HG03175 (cell line): Measurements from ENCODE around the gene DDX11.
A peak's percentile ranks its signal among the peaks of the same experiment; 100 is the strongest.
"Not testable (repeated sequence)": the region's sequence is repeated elsewhere in the genome, so short reads cannot be mapped to it uniquely, and the experiment has no call there.

Source experiments
- ATAC-seq: cut with Tn5 transposase; IDR thresholded peaks from one replicate; pipeline ENCODE4 v1.9.1; 2021; ENCODE audit warnings: mild to moderate bottlenecking, moderate library complexity; ENCODE audit not compliant: unreplicated experiment

DDX11 gene

GRCh38 chr12:31066196-31066595 lies 7.5 kb upstream of the DDX11 start:
- ATAC-seq, result not testable (repeated sequence)

- ATAC-seq, result not testable (repeated sequence)
Observed at GRCh38 chr12:31067656-31068055, 6.0 kb upstream of the DDX11 start.

- not testable (repeated sequence) for ATAC-seq
Observed at GRCh38 chr12:31070971-31071740, 2.5 kb upstream of the DDX11 start.

DNA sequence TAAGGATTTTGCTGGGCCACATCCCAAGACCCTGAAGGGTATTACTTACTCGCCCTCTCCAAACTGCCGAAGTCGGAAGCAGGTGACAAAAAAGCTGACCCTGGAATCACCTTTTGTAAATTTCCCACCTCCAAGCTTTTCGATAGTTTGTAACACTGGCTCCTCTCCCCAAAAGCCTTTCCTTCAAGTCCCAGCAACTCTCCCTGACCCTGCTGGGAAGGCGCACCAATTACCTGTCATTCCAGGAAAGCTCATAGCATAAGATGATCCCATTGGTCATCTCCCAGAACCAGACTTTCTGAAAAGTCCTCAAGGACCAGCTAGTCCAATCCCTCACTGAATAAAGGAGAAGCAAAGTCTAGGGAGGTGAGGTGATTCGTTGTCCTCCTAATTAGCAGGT lies 698 bp upstream of the DDX11 start:
- ATAC-seq, result not testable (repeated sequence)

DNA sequence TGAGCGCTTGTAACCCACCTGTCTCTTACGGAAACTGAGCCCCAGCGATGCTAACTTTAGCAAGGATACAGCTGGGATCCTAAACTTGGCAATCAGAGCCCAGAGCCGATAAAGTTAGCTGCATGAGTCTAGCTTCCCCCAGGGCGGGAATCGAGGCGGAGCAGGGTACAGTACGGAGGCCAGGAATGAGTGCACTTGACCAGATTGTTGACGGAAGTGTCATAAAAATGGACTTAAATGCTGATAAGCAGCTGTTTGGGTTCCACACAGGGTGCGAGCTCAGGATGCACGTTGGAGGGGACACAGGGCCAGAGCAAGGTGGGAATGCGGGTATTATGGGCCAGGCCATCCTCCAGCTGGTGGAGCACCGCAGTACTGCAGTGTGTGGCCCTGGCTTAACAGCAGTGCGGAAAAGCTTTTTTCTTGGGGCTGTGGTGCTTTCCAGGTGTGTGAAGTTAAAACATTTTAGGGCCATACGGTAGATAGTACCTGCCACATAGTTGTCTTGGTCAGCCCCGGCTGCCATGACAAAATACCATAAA lies 744 bp downstream of the DDX11 start:
- peak; percentile 49 for ATAC-seq

DNA sequence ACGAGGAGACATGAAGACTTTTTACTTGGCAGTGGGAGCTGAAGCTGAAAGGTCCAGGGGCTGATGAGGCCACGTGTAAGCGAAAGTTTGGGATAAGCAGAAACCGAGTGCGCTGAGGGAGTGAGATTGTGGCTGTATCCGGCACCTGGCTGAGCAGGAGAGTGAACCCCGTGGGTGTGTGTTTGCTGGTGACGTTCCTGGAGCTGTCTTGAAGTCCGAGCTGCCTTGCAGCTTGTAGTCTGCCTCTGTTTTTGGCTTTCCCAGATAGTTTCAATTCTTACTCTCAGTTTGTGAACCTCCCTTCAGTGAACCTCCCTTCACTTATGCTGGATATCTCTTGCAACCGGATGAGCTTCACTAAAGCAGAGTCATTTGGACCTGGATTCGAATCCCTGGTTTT lies 2.5 kb downstream of the DDX11 start:
- ATAC-seq, result not testable (repeated sequence)

- not testable (repeated sequence) for ATAC-seq
Observed at GRCh38 chr12:31077095-31077494, 3.4 kb downstream of the DDX11 start.

DNA sequence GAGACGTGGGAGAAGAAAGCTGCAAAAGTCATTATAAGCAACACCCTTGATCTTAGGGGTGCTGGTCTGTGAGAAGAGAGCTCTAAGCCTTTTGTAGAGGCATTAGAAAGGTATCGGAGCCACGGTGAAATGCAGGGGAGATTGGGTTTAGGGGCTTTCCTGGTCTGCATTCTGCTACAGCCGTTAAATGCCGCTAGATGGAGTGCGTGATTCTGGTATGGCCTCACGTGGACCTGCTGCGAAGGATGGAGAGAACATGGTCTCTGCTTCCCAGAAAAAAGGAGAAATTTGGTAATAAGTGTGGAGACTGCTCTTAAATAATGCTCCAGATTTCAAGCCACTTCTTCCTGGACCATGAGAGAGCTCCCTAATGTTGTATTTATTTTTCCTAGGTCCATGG lies 4.3 kb downstream of the DDX11 start:
- not testable (repeated sequence) for ATAC-seq

DNA sequence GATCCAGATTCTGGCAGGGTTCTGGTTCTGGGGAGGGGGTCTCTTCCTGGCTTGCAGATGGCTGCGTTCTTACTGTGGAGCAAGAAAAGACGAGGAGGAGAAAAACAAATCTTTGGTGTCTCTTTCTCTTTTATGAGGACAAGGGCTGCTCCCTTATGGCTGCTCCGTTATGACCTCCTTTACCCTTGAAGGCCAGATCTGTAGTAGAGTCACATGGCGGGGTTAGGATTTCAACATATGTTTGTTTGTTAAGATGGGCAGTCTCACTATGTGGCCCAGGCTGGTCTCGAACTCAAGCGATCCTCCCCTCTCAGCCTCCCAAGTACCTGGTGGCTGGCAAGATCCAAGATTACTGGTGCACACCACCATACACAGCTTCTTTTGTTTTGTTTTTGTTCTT lies 5.8 kb downstream of the DDX11 start:
- not testable (repeated sequence) for ATAC-seq

GRCh38 chr12:31080221-31080620 lies 6.6 kb downstream of the DDX11 start:
- ATAC-seq, result not testable (repeated sequence)

DNA sequence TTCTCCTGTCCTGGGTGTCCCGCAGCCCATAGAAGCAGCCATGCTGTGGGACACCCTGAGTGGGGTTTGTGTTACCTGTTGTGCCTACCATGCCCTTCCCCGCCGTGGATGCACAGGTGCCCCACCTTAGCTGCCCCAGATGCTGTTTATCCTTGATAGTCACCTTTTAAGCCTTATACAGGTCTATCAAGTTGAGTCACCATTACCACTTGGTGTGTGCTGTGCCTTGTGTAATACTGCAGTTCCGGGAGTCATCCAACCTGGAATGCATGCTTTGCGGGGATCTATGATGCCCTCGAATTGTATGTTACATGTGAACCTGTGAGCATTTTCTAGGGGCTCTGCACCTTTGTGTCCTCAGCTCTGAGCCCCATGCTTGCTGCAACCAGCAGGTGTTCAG lies 7.6 kb downstream of the DDX11 start:
- ATAC-seq, result not testable (repeated sequence)

DNA sequence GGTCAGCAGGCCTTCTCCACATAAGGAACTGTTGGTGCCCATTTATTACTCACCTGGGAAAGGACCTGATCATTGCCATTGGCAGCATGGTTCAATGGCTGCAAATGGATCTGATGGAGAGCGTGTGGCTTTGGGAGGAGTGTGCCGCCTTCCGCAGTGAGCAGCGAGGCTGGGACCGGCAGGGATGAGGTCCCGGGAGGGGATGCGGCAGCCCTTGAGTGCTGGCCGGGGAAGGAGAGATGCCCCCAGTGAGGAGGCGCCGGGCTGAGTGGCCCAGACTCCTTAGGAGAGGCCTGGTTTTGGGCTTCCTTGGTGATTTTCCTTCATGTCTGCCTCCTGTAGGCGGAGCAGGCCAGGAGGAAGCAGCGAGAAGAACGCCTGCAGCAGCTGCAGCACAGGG lies 10.6 kb downstream of the DDX11 start:
- not testable (repeated sequence) for ATAC-seq

- ATAC-seq, result not testable (repeated sequence)
Observed at GRCh38 chr12:31086032-31086431, 12.4 kb downstream of the DDX11 start.

DNA sequence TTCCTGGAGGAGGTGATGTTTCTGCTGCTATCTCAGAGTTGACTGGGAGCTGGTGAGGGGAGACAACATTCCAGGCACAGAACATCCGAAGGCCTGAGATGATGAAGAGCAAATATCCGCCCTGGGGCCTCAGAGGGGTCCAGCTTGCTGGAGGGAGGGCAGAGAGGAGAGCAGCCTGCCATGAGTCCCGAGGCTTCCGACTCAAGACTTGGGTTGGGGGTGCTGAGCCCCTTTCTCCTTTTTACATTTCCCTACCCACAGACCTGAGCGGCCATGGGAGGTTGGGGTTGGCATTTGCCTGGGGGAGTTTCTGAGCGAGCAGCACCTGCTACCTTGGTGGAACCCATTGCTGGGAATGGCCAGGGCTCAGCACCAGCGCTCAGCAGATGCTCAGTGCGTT lies 13.8 kb downstream of the DDX11 start:
- not testable (repeated sequence) for ATAC-seq

GRCh38 chr12:31087956-31088355 lies 14.3 kb downstream of the DDX11 start:
- ATAC-seq, result not testable (repeated sequence)

GRCh38 chr12:31089072-31089471 lies 15.4 kb downstream of the DDX11 start:
- ATAC-seq, result no peak

DNA sequence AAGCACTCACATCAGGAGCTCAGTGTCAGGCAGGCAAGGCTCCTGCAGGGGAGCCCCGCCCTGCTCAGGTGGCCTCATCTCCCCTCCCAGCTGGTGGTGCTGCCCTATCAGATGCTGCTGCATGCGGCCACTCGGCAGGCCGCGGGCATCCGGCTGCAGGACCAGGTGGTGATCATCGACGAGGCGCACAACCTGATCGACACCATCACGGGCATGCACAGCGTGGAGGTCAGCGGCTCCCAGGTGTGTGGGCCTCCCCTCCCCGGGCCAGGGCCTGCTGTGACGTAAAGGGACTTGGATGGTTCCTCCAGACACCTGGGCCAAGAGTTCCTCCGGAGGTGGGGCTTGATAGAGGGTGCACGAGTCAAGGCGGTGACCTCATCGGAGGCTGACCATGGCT lies 18.0 kb downstream of the DDX11 start:
- ATAC-seq, result not testable (repeated sequence)

GRCh38 chr12:31092718-31093117 lies 19.1 kb downstream of the DDX11 start:
- not testable (repeated sequence) for ATAC-seq

DNA sequence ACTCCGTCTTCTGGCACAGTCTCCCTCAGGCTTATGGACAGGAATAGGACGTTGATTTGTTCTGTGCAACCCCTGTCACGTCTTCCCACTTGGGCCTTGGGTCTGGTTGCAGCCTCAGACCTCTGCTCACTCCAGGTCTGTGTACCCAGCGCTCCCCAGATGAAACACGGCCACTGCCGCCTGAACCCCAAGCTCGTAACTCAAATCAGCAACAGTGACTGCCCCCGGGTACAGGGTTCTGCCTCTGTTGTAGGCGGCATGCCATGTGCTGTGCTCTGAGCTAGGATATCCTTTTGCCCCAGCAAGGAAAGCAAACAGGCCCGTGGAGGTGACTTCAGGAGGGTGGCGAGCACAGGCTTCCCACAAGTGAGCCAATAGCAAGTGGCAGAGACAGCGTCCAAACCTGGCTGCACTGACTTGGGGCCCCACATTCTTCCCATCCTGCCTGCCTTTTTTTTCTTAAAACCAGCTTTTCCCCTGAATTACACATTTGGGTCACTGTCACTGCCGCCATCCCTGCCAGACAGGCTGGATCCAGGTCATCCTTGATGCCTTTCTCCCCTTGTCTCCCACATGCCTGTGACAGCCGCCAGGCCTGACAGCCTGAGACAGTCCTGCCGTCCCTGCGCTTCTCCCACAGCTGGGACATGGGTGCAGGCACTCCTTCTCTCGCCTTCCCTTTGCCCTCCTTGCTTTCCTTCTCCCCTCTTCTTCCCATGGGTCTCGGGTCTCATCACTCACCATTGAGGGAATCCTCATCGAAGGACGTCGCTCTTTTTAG lies 21.6 kb downstream of the DDX11 start:
- ATAC-seq, result not testable (repeated sequence)

DNA sequence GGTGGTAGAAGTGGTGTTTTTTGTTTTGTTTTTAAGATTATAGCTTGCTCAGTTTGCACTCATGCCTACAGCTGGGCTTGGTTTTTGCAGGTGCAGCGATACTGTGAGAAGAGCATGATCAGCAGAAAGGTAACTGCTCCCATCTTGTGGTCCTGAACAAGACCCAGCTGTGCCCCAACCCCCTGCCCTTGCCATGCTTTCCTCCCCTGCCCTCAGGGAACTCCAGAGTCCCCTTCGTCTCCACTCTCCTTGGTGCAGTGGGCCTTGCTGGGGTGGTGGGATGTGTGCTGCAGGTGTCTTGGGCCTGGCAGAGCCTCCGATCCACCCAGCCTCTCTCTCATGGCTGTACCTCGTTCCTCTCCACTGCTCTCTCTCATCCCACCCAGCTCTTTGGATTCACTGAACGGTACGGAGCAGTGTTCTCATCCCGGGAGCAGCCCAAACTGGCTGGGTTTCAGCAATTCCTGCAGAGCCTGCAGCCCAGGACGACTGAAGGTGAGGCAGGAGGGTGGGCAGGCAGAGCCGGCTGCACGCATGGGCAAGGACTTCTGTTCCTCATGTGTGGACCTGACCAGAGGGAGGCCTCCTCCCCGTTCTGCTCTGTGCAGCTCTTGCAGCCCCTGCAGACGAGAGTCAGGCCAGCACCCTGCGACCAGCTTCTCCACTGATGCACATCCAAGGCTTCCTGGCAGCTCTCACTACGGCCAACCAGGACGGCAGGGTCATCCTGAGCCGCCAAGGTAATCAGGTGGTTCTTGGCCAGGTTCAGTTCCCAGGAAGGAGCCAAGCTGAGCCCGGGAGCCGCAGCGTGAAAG lies 22.8 kb downstream of the DDX11 start:
- ATAC-seq, result not testable (repeated sequence)

- not testable (repeated sequence) for ATAC-seq
Observed at GRCh38 chr12:31097819-31098218, 24.2 kb downstream of the DDX11 start.
